GM15510 (cell line): Measurements from ENCODE around the gene NCAPD3.

Experiments used
- POLR2A ChIP-seq: IDR thresholded peaks from 3 replicates; pipeline ENCODE4 v1.6.1; 2011; ENCODE audit warnings: borderline replicate concordance; ENCODE audit not compliant: insufficient read length; ENCODE audit errors: extremely low read depth

Gene NCAPD3

GRCh38 chr11:134155946-134156865 lies 67.6 kb downstream of the NCAPD3 start:
- no peak for TF ChIP-seq POLR2A

- TF ChIP-seq POLR2A = no peak
These were observed 68.3 kb downstream of the NCAPD3 start for GRCh38 chr11:134155456-134155855.

- TF ChIP-seq POLR2A = no peak
These were observed 69.3 kb downstream of the NCAPD3 start for GRCh38 chr11:134154441-134154840.

- TF ChIP-seq POLR2A = no peak
These were observed 70.4 kb downstream of the NCAPD3 start for GRCh38 chr11:134153147-134153905.

GRCh38 chr11:134152696-134153095 lies 71.1 kb downstream of the NCAPD3 start:
- no peak for TF ChIP-seq POLR2A

GRCh38 chr11:134151083-134151747 lies 72.6 kb downstream of the NCAPD3 start:
- TF ChIP-seq POLR2A = no peak

GRCh38 chr11:134150195-134150903 lies 73.4 kb downstream of the NCAPD3 start:
- no peak for TF ChIP-seq POLR2A

- no peak for TF ChIP-seq POLR2A
These were observed 74.4 kb downstream of the NCAPD3 start for GRCh38 chr11:134149371-134149770.

GRCh38 chr11:134146598-134146997 lies 77.2 kb downstream of the NCAPD3 start:
- TF ChIP-seq POLR2A = no peak

GRCh38 chr11:134145715-134146114 lies 78.1 kb downstream of the NCAPD3 start:
- no peak for TF ChIP-seq POLR2A

GRCh38 chr11:134144744-134145143 lies 79.0 kb downstream of the NCAPD3 start:
- no peak for TF ChIP-seq POLR2A

GRCh38 chr11:134143801-134144200 lies 80.0 kb downstream of the NCAPD3 start:
- TF ChIP-seq POLR2A = no peak

- TF ChIP-seq POLR2A = no peak
These were observed 81.2 kb downstream of the NCAPD3 start for GRCh38 chr11:134142536-134142935.

- no peak for TF ChIP-seq POLR2A
These were observed 82.7 kb downstream of the NCAPD3 start for GRCh38 chr11:134140961-134141490.
